Neural progenitor cell (in vitro differentiated cells): ENCODE results near the gene MPPED1. TPM values are rescaled to one million over a fixed set of nuclear protein-coding genes. Genes with fewer than 3 reads are reported as not detected.

Experiments
- DNase-seq: peaks from one replicate; pipeline ENCODE4 v3.0.0-alpha.2; 2016; ENCODE audit warnings: low spot score
- H2AFZ ChIP-seq: fragments of 200-600 bp; sonication (generic); replicated peaks from 2 replicates; pipeline ENCODE4 v1.6.1; 2016; ENCODE audit warnings: antibody characterized with exemption
- H3F3A ChIP-seq: fragments of 200-600 bp; sonication (generic); 2 replicates; pipeline ENCODE4 v1.6.1; 2016; ENCODE audit warnings: antibody characterized with exemption, low read depth
- H3K27ac ChIP-seq: fragments of 200-600 bp; sonication (generic); 2 replicates; pipeline ENCODE4 v1.5.1; 2016; ENCODE audit warnings: mild to moderate bottlenecking
- H3K27me3 ChIP-seq: fragments of 200-600 bp; sonication (generic); 2 replicates; pipeline ENCODE4 v1.6.1; 2016; ENCODE audit warnings: mild to moderate bottlenecking, moderate library complexity
- H3K36me3 ChIP-seq: fragments of 200-600 bp; sonication (generic); 2 replicates; pipeline ENCODE4 v1.5.1; 2016
- H3K4me1 ChIP-seq: fragments of 200-600 bp; sonication (generic); 2 replicates; pipeline ENCODE4 v1.6.1; 2016; ENCODE audit warnings: mixed run types
- H3K4me2 ChIP-seq: fragments of 200-600 bp; sonication (generic); 2 replicates; pipeline ENCODE4 v1.6.1; 2016
- H3K4me3 ChIP-seq: fragments of 200-600 bp; sonication (generic); 2 replicates; pipeline ENCODE4 v1.5.1; 2016
- H3K79me2 ChIP-seq: fragments of 200-600 bp; sonication (generic); 2 replicates; pipeline ENCODE4 v1.6.1; 2016; ENCODE audit warnings: low read depth
- H3K9ac ChIP-seq: fragments of 200-600 bp; sonication (generic); 2 replicates; pipeline ENCODE4 v1.6.1; 2016
- H3K9me3 ChIP-seq: fragments of 200-600 bp; sonication (generic); 2 replicates; pipeline ENCODE4 v1.5.1; 2016; ENCODE audit warnings: low read depth
- H4K20me1 ChIP-seq: fragments of 200-600 bp; sonication (generic); 2 replicates; pipeline ENCODE4 v1.6.1; 2016; ENCODE audit warnings: low read depth
- H3K27ac Mint-ChIP-seq: 3 replicates; pipeline ENCODE4 v1.8.0; 2021; ENCODE audit warnings: mixed read lengths
- H3K27me3 Mint-ChIP-seq: 2 replicates; pipeline ENCODE4 v1.8.0; 2022; ENCODE audit warnings: low read depth, mild to moderate bottlenecking, inconsistent platforms, moderate library complexity, mixed read lengths; ENCODE audit not compliant: insufficient read depth
- H3K36me3 Mint-ChIP-seq: 3 replicates; pipeline ENCODE4 v1.8.0; 2021; ENCODE audit warnings: mixed read lengths
- H3K4me1 Mint-ChIP-seq: 3 replicates; pipeline ENCODE4 v1.8.0; 2021; ENCODE audit warnings: mixed read lengths
- H3K4me3 Mint-ChIP-seq: 3 replicates; pipeline ENCODE4 v1.8.0; 2021; ENCODE audit warnings: mild to moderate bottlenecking, moderate library complexity, mixed read lengths
- H3K9me3 Mint-ChIP-seq: 3 replicates; pipeline ENCODE4 v1.8.0; 2020; ENCODE audit warnings: mixed read lengths
- CTCF ChIP-seq: fragments of 200-600 bp; sonication (generic); IDR thresholded peaks from 2 replicates; pipeline ENCODE4 v1.5.1; 2017; ENCODE audit warnings: antibody characterized with exemption, mild to moderate bottlenecking
- EZH2 ChIP-seq: fragments of 200-600 bp; sonication (generic); IDR thresholded peaks from 2 replicates; pipeline ENCODE4 v1.6.1; 2017; ENCODE audit warnings: antibody characterized with exemption, mild to moderate bottlenecking, moderate library complexity
- EZH2phosphoT487 ChIP-seq: fragments of 200-600 bp; sonication (generic); IDR thresholded peaks from 2 replicates; pipeline ENCODE4 v1.6.1; 2017; ENCODE audit warnings: antibody characterized with exemption
- total RNA-seq: library from RNA; depleted of rRNA; stranded (reverse); fragments of >200 nt; gene quantifications from 2 replicates; pipeline ENCODE4 v1.2.3, GENCODE V29; 2015; ENCODE audit warnings: low replicate concordance

MPPED1 gene
- total RNA-seq, 1 donor from 2014 or later, result 2.0 TPM

- no peaks in the 10 kb centered on the region for H3K36me3 ChIP-seq
- TF ChIP-seq CTCF (no peak), EZH2phosphoT487 (no peak), EZH2 (no peak)
- no peak overlapping the region for H3K4me3 Mint-ChIP-seq
- peaks cover 3% of the 10 kb centered on the region for H3K9me3 Mint-ChIP-seq
- H3K4me2 ChIP-seq, result no peak overlapping the region
- H3K9me3 ChIP-seq, result no peaks in the 10 kb centered on the region
- H3F3A ChIP-seq, result no peaks in the 10 kb centered on the region
- H3K27me3 ChIP-seq, result no peaks in the 10 kb centered on the region
- H3K4me1 ChIP-seq, result peaks cover 10% of the 10 kb centered on the region
- H3K79me2 ChIP-seq, result no peaks in the 10 kb centered on the region
- peaks cover 7% of the 10 kb centered on the region for H3K4me1 Mint-ChIP-seq
- H3K9ac ChIP-seq, result no peak overlapping the region
- peaks cover 20% of the 10 kb centered on the region for H3K27me3 Mint-ChIP-seq
- no peak overlapping the region for H3K4me3 ChIP-seq
- no peaks in the 10 kb centered on the region for H3K36me3 Mint-ChIP-seq
- no peak overlapping the region for H3K27ac Mint-ChIP-seq
- H4K20me1 ChIP-seq, result no peaks in the 10 kb centered on the region
- DNase-seq, result no peak
- no peak overlapping the region for H2AFZ ChIP-seq
- no peak overlapping the region for H3K27ac ChIP-seq
Observed at GRCh38 chr22:43397766-43398165, 14.0 kb upstream of the MPPED1 start.

- H3K27ac Mint-ChIP-seq, result no peak overlapping the region
Observed at GRCh38 chr22:43398246-43398645, 13.6 kb upstream of the MPPED1 start.

GRCh38 chr22:43398910-43399309 lies 12.9 kb upstream of the MPPED1 start:
- TF ChIP-seq EZH2phosphoT487, result no peak
- TF ChIP-seq EZH2, result no peak
- no peak for TF ChIP-seq CTCF
- Mint-ChIP-seq H3K9me3 (peaks cover 3% of the 10 kb centered on the region), H3K27ac (no peak overlapping the region)

More at GRCh38 chr22:43398246-43398645, 13.6 kb upstream of the MPPED1 start:
- DNase-seq, result no peak
- H3K4me3 ChIP-seq, result no peak overlapping the region
- Mint-ChIP-seq H3K27me3 (peaks cover 19% of the 10 kb centered on the region), H3K4me3 (no peak overlapping the region), H3K36me3 (no peaks in the 10 kb centered on the region), H3K4me1 (peaks cover 7% of the 10 kb centered on the region), H3K9me3 (peaks cover 3% of the 10 kb centered on the region)
- H3K4me1 ChIP-seq, result peaks cover 5% of the 10 kb centered on the region
- no peak overlapping the region for H3K4me2 ChIP-seq
- H3K79me2 ChIP-seq, result no peaks in the 10 kb centered on the region
- no peaks in the 10 kb centered on the region for H4K20me1 ChIP-seq
- no peak overlapping the region for H2AFZ ChIP-seq
- H3F3A ChIP-seq, result no peaks in the 10 kb centered on the region
- H3K27me3 ChIP-seq, result no peaks in the 10 kb centered on the region
- H3K9me3 ChIP-seq, result no peaks in the 10 kb centered on the region
- TF ChIP-seq EZH2phosphoT487 (no peak), EZH2 (no peak), CTCF (no peak)
- no peaks in the 10 kb centered on the region for H3K36me3 ChIP-seq
- H3K9ac ChIP-seq, result no peak overlapping the region
- H3K27ac ChIP-seq, result no peak overlapping the region

More at GRCh38 chr22:43398910-43399309, 12.9 kb upstream of the MPPED1 start:
- Mint-ChIP-seq H3K27me3 (peaks cover 14% of the 10 kb centered on the region), H3K4me1 (peaks cover 1% of the 10 kb centered on the region), H3K4me3 (no peak overlapping the region), H3K36me3 (no peaks in the 10 kb centered on the region)
- no peak for DNase-seq
- Histone ChIP-seq H3K9ac (no peak overlapping the region), H3K4me3 (no peak overlapping the region), H2AFZ (no peak overlapping the region), H3K4me1 (no peaks in the 10 kb centered on the region), H3K79me2 (no peaks in the 10 kb centered on the region), H3K27ac (no peak overlapping the region), H3K9me3 (no peaks in the 10 kb centered on the region), H4K20me1 (no peaks in the 10 kb centered on the region), H3F3A (no peaks in the 10 kb centered on the region), H3K27me3 (no peaks in the 10 kb centered on the region), H3K4me2 (no peak overlapping the region), H3K36me3 (no peaks in the 10 kb centered on the region)
